NCI-H1417 (cell line): ENCODE data around the gene ANKRD39.
"Not testable (repeated sequence)": the region's sequence is repeated elsewhere in the genome, so short reads cannot be mapped to it uniquely, and the experiment has no call there.

Source experiments
- DNase-seq, 3 experiments: peaks; one replicate each; lab custom pipeline; 2025; lab: John Stamatoyannopoulos, UW

The ANKRD39 gene

GRCh38 chr2:96808176-96808837, 49.5 kb downstream of the ANKRD39 start:
- DNase-seq, result no peak

GRCh38 chr2:96807127-96807471, 50.7 kb downstream of the ANKRD39 start:
- no peak for DNase-seq

- DNase-seq, result no peak
Measured at GRCh38 chr2:96806468-96807126, 51.2 kb downstream of the ANKRD39 start.

- DNase-seq, result not testable (repeated sequence)
Measured at GRCh38 chr2:96805946-96806345, 51.9 kb downstream of the ANKRD39 start.

- DNase-seq, result no peak
Measured at GRCh38 chr2:96804986-96805385, 52.8 kb downstream of the ANKRD39 start.

GRCh38 chr2:96802721-96803120, 55.1 kb downstream of the ANKRD39 start:
- DNase-seq, result no peak

- no peak for DNase-seq
Measured at GRCh38 chr2:96801786-96802595, 55.8 kb downstream of the ANKRD39 start.

- DNase-seq, result peak; percentile 33 to 65 (median 45)
Measured at GRCh38 chr2:96801005-96801785, 56.6 kb downstream of the ANKRD39 start.

- no peak for DNase-seq
Measured at GRCh38 chr2:96800061-96801004, 57.5 kb downstream of the ANKRD39 start.

GRCh38 chr2:96799623-96799935, 58.2 kb downstream of the ANKRD39 start:
- no peak for DNase-seq

- DNase-seq, result peak in 2 of 3 experiments; percentile 26 to 61
Measured at GRCh38 chr2:96798733-96799622, 58.8 kb downstream of the ANKRD39 start.
